HEK293 (cell line): Measurements from ENCODE around the gene SLC5A10.

ENCODE experiments used
- KLF9 ChIP-seq: fragments of 450-650 bp; formaldehyde crosslinking; IDR thresholded peaks from 2 replicates; pipeline ENCODE4 v1.5.1; 2016; ENCODE audit warnings: missing biosample characterization, missing genetic modification characterization, low read depth
- REST ChIP-seq: fragments of 450-650 bp; formaldehyde crosslinking; IDR thresholded peaks from 2 replicates; pipeline ENCODE4 v1.5.1; 2016; ENCODE audit warnings: missing biosample characterization, missing genetic modification characterization
- TCF7L2 ChIP-seq: IDR thresholded peaks from 2 replicates; pipeline ENCODE4 v1.6.1; 2011; ENCODE audit warnings: low read depth, mild to moderate bottlenecking, inconsistent platforms, low read length, moderate library complexity, borderline replicate concordance
- YY1 ChIP-seq: fragments of 450-650 bp; formaldehyde crosslinking; IDR thresholded peaks from 2 replicates; pipeline ENCODE4 v1.5.1; 2018; ENCODE audit warnings: missing biosample characterization, missing genetic modification characterization
- ZBTB1 ChIP-seq: fragments of 450-650 bp; formaldehyde crosslinking; IDR thresholded peaks from 2 replicates; pipeline ENCODE4 v1.5.1; 2016; ENCODE audit warnings: missing biosample characterization, missing genetic modification characterization
- ZFHX2 ChIP-seq: fragments of 450-650 bp; formaldehyde crosslinking; conservative IDR thresholded peaks from 2 replicates; pipeline ENCODE4 v1.5.1; 2016; ENCODE audit warnings: missing biosample characterization, missing genetic modification characterization
- ZNF292 ChIP-seq: fragments of 450-650 bp; formaldehyde crosslinking; IDR thresholded peaks from 2 replicates; pipeline ENCODE4 v1.5.1; 2016; ENCODE audit warnings: low read depth, missing biosample characterization, missing genetic modification characterization, borderline replicate concordance
- ZNF324 ChIP-seq: fragments of 450-650 bp; formaldehyde crosslinking; IDR thresholded peaks from 2 replicates; pipeline ENCODE4 v1.5.1; 2016; ENCODE audit warnings: missing biosample characterization, missing genetic modification characterization
- ZNF433 ChIP-seq: fragments of 450-650 bp; formaldehyde crosslinking; IDR thresholded peaks from 2 replicates; pipeline ENCODE4 v1.5.1; 2016; ENCODE audit warnings: missing biosample characterization, missing genetic modification characterization, low read depth
- ZNF626 ChIP-seq: fragments of 450-650 bp; sonication (Bioruptor Pico); formaldehyde crosslinking; IDR thresholded peaks from 2 replicates; pipeline ENCODE4 v1.5.1; 2018; ENCODE audit warnings: missing biosample characterization, missing genetic modification characterization, inconsistent platforms
- ZSCAN23 ChIP-seq: fragments of 450-650 bp; formaldehyde crosslinking; IDR thresholded peaks from 2 replicates; pipeline ENCODE4 v1.5.1; 2016; ENCODE audit warnings: missing biosample characterization, missing genetic modification characterization
- TF ChIP-seq, protein P1 (sequence below): fragments of 450-650 bp; formaldehyde crosslinking; IDR thresholded peaks from 2 replicates; pipeline ENCODE4 v1.5.1; 2016; ENCODE audit warnings: missing biosample characterization, missing genetic modification characterization
- TF ChIP-seq, protein P2 (sequence below): fragments of 450-650 bp; IDR thresholded peaks from 2 replicates; pipeline ENCODE4 v1.5.1; 2018; ENCODE audit warnings: missing biosample characterization, mild to moderate bottlenecking, missing genetic modification characterization

DNA sequence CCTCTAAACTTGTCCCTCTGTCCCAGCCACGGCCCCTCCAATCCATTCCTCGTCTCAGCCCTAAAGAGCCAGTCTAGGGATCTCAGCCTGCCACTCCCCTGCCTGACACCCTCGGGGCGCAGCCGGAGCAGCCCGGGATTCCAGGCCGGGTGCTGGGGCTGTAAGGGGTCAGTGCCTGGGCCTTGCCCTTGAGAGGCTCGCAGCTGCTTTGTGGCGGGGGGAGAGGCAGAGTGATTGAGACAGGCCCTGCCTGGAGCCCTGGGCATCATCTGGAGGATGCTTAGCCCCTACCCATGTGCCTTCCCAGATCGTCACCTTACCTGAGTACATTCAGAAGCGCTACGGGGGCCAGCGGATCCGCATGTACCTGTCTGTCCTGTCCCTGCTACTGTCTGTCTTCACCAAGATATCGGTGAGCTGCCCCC is 8.3 kb downstream of the SLC5A10 start:
- TF ChIP-seq, protein P1, sequence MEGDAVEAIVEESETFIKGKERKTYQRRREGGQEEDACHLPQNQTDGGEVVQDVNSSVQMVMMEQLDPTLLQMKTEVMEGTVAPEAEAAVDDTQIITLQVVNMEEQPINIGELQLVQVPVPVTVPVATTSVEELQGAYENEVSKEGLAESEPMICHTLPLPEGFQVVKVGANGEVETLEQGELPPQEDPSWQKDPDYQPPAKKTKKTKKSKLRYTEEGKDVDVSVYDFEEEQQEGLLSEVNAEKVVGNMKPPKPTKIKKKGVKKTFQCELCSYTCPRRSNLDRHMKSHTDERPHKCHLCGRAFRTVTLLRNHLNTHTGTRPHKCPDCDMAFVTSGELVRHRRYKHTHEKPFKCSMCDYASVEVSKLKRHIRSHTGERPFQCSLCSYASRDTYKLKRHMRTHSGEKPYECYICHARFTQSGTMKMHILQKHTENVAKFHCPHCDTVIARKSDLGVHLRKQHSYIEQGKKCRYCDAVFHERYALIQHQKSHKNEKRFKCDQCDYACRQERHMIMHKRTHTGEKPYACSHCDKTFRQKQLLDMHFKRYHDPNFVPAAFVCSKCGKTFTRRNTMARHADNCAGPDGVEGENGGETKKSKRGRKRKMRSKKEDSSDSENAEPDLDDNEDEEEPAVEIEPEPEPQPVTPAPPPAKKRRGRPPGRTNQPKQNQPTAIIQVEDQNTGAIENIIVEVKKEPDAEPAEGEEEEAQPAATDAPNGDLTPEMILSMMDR: no peak
- TF ChIP-seq ZNF324 (tag by site-specific recombination) (no peak), REST (tag by site-specific recombination) (no peak), ZNF433 (tag by site-specific recombination) (no peak), KLF9 (no peak), ZSCAN23 (tag by site-specific recombination) (no peak), YY1 (tag by site-specific recombination) (no peak), ZNF626 (tag by site-specific recombination) (no peak), ZFHX2 (tag by site-specific recombination) (no peak), TCF7L2 (no peak), ZNF292 (no peak), ZBTB1 (tag by site-specific recombination) (no peak)
- TF ChIP-seq, protein P2, sequence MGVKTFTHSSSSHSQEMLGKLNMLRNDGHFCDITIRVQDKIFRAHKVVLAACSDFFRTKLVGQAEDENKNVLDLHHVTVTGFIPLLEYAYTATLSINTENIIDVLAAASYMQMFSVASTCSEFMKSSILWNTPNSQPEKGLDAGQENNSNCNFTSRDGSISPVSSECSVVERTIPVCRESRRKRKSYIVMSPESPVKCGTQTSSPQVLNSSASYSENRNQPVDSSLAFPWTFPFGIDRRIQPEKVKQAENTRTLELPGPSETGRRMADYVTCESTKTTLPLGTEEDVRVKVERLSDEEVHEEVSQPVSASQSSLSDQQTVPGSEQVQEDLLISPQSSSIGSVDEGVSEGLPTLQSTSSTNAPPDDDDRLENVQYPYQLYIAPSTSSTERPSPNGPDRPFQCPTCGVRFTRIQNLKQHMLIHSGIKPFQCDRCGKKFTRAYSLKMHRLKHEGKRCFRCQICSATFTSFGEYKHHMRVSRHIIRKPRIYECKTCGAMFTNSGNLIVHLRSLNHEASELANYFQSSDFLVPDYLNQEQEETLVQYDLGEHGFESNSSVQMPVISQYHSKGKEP: no peak
